Smooth muscle cell (in vitro differentiated cells): ENCODE data around the gene TMEM92. TPM values are rescaled to one million over a fixed set of nuclear protein-coding genes. Genes with fewer than 3 reads are reported as not detected.

Source experiments
- DNase-seq: peaks from one replicate; lab custom pipeline; 2025; ENCODE audit not compliant: unreplicated experiment; lab: John Stamatoyannopoulos, UW
- H2AFZ ChIP-seq: fragments of 200-600 bp; sonication (generic); 2 replicates; pipeline ENCODE4 v1.6.0; 2016; ENCODE audit warnings: antibody characterized with exemption, low read depth, mild to moderate bottlenecking
- H3F3A ChIP-seq: fragments of 200-600 bp; sonication (generic); 2 replicates; pipeline ENCODE4 v1.6.0; 2017; ENCODE audit warnings: antibody characterized with exemption, low read depth
- H3K27ac ChIP-seq: fragments of 200-600 bp; sonication (generic); 2 replicates; pipeline ENCODE4 v1.5.1; 2016; ENCODE audit warnings: low read depth, mild to moderate bottlenecking
- H3K27me3 ChIP-seq: fragments of 200-600 bp; sonication (generic); 2 replicates; pipeline ENCODE4 v1.6.1; 2016; ENCODE audit warnings: low read depth, mild to moderate bottlenecking
- H3K36me3 ChIP-seq: fragments of 200-600 bp; sonication (generic); 2 replicates; pipeline ENCODE4 v1.5.1; 2016; ENCODE audit warnings: low read depth
- H3K4me1 ChIP-seq: fragments of 200-600 bp; sonication (generic); 2 replicates; pipeline ENCODE4 v1.5.1; 2016; ENCODE audit warnings: low read depth
- H3K4me2 ChIP-seq: fragments of 200-600 bp; sonication (generic); 2 replicates; pipeline ENCODE4 v1.6.0; 2016; ENCODE audit warnings: mild to moderate bottlenecking
- H3K4me3 ChIP-seq: fragments of 200-600 bp; sonication (generic); 2 replicates; pipeline ENCODE4 v1.5.1; 2016; ENCODE audit warnings: mild to moderate bottlenecking
- H3K79me2 ChIP-seq: fragments of 200-600 bp; sonication (generic); 2 replicates; pipeline ENCODE4 v1.6.0; 2016; ENCODE audit warnings: low read depth, mild to moderate bottlenecking
- H3K9ac ChIP-seq: fragments of 200-600 bp; sonication (generic); 2 replicates; pipeline ENCODE4 v1.6.0; 2016; ENCODE audit warnings: low read depth
- H3K9me3 ChIP-seq: fragments of 200-600 bp; sonication (generic); replicated peaks from 2 replicates; pipeline ENCODE4 v1.5.1; 2016; ENCODE audit warnings: low read depth
- H4K20me1 ChIP-seq: fragments of 200-600 bp; sonication (generic); 2 replicates; pipeline ENCODE4 v1.6.0; 2016; ENCODE audit warnings: low read depth
- CTCF ChIP-seq: fragments of 200-600 bp; sonication (generic); IDR thresholded peaks from 2 replicates; pipeline ENCODE4 v1.5.1; 2017; ENCODE audit warnings: borderline replicate concordance, mild to moderate bottlenecking, antibody characterized with exemption; ENCODE audit not compliant: insufficient read depth, poor library complexity, severe bottlenecking
- WGBS: methylation state at CpG from one replicate; pipeline ENCODE4 v1.1.7; 2016; ENCODE audit warnings: low lambda C conversion rate; 5-methylcytosine and 5-hydroxymethylcytosine counted together
- polyA plus RNA-seq: library from polyadenylated mRNA; unstranded; fragments of >200 nt; fragmentation: Nextera tagmentation; extraction: Ambion mirVana; gene quantifications from 2 replicates; pipeline ENCODE4 v1.2.1, GENCODE V29; 2016
- total RNA-seq: library from RNA; depleted of rRNA; stranded (reverse); fragments of >200 nt; gene quantifications from 2 replicates; pipeline ENCODE4 v1.2.3, GENCODE V29; 2014

TMEM92 gene
- 1.9 and 7.4 TPM in 2 replicates for total RNA-seq
- polyA plus RNA-seq = 4.8 and 14.4 TPM in 2 replicates

DNA sequence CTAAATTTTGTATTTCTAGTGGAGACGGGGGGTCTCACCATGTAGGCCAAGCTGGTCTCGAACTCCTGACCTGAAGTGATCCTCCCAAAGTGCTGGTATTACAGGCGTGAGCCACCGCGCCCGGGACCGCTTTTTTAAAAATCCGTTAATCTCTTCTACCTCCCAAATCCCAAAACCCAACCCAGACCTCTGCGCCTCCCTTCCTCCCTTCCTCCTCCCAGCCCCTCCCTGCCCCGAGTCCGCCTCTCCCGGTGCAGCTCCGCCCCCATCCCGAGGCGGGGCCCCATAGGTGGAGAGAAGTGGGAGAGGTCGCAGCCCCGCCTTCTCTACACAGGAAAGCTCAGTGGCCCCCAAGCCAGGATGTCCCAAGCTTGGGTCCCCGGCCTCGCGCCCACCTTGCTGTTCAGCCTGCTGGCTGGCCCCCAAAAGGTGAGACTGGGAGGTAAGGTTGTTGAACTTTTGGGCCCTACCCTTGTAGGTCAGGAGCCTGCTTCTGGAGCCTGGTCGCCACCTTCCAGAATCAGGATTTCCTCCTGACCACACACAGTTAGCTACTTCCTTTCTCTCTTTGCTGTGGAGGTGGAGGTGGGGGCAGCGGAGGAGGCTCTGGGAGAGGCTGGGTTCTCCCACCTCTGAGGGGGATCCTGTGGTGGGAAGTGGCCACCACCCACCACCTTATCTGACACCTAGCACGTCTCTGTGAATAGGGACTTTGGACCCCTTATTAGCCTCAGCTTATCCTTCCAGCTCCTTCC lies at the start of gene TMEM92:
TSS of gene TMEM92 (plus strand) at position 325 of the 755 bp plus-strand sequence. CDS start at position 361, 36 bp downstream.
- DNase-seq = no peak
- peak within 1 kb of the TSS; percentile 55 for H3K4me3 ChIP-seq

GRCh38 chr17:50225701-50226240 lies 48.5 kb upstream of the TMEM92 start:
- no peak overlapping the region for H3K4me3 ChIP-seq
- H3K27ac ChIP-seq = no peak overlapping the region

More for the DNA sequence above, at the start of gene TMEM92:
- WGBS = 19% methylated on average over 16 of the region's 23 CpGs
- Histone ChIP-seq H3K27me3 (no peaks in the 10 kb centered on the region), H3K79me2 (peaks cover 35% of the 10 kb centered on the region), H3K4me2 (peak within 1 kb of the TSS; percentile 87), H3K9ac (peak within 1 kb of the TSS; percentile 47), H3K27ac (no peak within 1 kb of the TSS), H3F3A (peaks cover 22% of the 10 kb centered on the region), H4K20me1 (no peaks in the 10 kb centered on the region), H3K4me1 (peaks cover 29% of the 10 kb centered on the region), H3K36me3 (no peaks in the 10 kb centered on the region), H2AFZ (no peak within 1 kb of the TSS), H3K9me3 (no peaks in the 10 kb centered on the region)
- no peak for TF ChIP-seq CTCF

GRCh38 chr17:50234581-50234980 lies 39.7 kb upstream of the TMEM92 start:
- no peak overlapping the region for H3K4me2 ChIP-seq
- no peak overlapping the region for H3K9ac ChIP-seq
- no peaks in the 10 kb centered on the region for H3K4me1 ChIP-seq
- H3K27ac ChIP-seq = no peak overlapping the region
- no peaks in the 10 kb centered on the region for H3F3A ChIP-seq
- H3K9me3 ChIP-seq = no peaks in the 10 kb centered on the region
- no peak for DNase-seq
- H3K4me3 ChIP-seq = no peak overlapping the region
- H4K20me1 ChIP-seq = no peaks in the 10 kb centered on the region
- no peak for TF ChIP-seq CTCF
- H3K27me3 ChIP-seq = no peaks in the 10 kb centered on the region
- H3K36me3 ChIP-seq = no peaks in the 10 kb centered on the region
- H3K79me2 ChIP-seq = no peaks in the 10 kb centered on the region
- H2AFZ ChIP-seq = no peak overlapping the region

More at GRCh38 chr17:50225701-50226240, 48.5 kb upstream of the TMEM92 start:
- no peak overlapping the region for H3K4me2 ChIP-seq
- peaks cover 17% of the 10 kb centered on the region for H3K4me1 ChIP-seq
- no peak overlapping the region for H2AFZ ChIP-seq
- no peak for TF ChIP-seq CTCF
- H3K27me3 ChIP-seq = no peaks in the 10 kb centered on the region
- no peak for DNase-seq
- no peaks in the 10 kb centered on the region for H3K36me3 ChIP-seq
- WGBS = 80% methylated on average over 3 of the region's 3 CpGs
- no peaks in the 10 kb centered on the region for H3K9me3 ChIP-seq
- H4K20me1 ChIP-seq = no peaks in the 10 kb centered on the region
- H3F3A ChIP-seq = peaks cover 2% of the 10 kb centered on the region
- H3K9ac ChIP-seq = no peak overlapping the region
- H3K79me2 ChIP-seq = no peaks in the 10 kb centered on the region
